WI38 (cell line): ENCODE data around the gene LTK.

ENCODE experiments used
- H3K4me3 ChIP-seq: 2 replicates; pipeline ENCODE4 v1.5.1; 2011; ENCODE audit warnings: low read depth, mild to moderate bottlenecking, control low read depth, low read length
- TF ChIP-seq, protein P1 (sequence below): IDR thresholded peaks from 2 replicates; pipeline ENCODE4 v1.5.1; 2012; ENCODE audit warnings: low read depth, mild to moderate bottlenecking, control low read depth, low read length

LTK gene

DNA sequence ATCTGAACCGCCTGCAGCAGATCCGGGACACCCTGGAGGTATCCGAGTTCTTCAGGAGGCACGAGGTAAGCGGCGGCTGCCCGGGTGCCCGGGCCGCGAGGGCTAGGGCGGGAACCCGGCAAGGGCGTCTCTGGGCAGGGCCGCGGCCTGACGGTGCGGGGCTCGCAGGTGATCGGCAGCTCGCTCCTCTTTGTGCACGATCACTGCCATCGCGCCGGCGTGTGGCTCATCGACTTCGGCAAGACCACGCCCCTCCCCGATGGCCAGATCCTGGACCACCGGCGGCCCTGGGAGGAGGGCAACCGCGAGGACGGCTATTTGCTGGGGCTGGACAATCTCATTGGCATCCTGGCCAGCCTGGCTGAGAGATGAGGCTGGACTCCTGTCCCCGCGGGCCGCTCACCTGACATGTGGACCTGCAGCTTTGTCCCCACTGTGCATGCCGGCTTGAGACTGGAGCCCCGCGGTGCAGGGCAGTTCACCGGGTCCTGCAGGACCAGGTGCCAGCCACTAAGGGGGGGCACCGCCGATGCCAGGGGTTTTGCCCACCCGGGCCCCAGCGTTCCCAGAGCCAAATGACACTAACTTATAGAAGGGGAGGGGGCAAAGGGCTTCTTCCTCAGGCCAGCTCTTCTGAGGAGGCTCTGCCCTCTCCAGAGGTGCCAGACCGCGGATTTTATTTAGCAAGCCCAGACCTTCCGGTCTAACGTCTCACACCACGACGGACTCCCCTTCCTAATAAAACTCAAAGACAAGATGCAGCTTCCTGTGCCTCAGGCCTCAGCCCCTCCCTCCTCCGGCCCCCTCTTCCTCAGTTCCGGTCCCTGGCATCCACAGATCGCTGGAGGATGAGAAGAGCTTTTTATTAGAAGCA, 10.6 kb downstream of the LTK start:
- H3K4me3 ChIP-seq: no peak overlapping the region
- TF ChIP-seq, protein P1, sequence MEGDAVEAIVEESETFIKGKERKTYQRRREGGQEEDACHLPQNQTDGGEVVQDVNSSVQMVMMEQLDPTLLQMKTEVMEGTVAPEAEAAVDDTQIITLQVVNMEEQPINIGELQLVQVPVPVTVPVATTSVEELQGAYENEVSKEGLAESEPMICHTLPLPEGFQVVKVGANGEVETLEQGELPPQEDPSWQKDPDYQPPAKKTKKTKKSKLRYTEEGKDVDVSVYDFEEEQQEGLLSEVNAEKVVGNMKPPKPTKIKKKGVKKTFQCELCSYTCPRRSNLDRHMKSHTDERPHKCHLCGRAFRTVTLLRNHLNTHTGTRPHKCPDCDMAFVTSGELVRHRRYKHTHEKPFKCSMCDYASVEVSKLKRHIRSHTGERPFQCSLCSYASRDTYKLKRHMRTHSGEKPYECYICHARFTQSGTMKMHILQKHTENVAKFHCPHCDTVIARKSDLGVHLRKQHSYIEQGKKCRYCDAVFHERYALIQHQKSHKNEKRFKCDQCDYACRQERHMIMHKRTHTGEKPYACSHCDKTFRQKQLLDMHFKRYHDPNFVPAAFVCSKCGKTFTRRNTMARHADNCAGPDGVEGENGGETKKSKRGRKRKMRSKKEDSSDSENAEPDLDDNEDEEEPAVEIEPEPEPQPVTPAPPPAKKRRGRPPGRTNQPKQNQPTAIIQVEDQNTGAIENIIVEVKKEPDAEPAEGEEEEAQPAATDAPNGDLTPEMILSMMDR: no peak

DNA sequence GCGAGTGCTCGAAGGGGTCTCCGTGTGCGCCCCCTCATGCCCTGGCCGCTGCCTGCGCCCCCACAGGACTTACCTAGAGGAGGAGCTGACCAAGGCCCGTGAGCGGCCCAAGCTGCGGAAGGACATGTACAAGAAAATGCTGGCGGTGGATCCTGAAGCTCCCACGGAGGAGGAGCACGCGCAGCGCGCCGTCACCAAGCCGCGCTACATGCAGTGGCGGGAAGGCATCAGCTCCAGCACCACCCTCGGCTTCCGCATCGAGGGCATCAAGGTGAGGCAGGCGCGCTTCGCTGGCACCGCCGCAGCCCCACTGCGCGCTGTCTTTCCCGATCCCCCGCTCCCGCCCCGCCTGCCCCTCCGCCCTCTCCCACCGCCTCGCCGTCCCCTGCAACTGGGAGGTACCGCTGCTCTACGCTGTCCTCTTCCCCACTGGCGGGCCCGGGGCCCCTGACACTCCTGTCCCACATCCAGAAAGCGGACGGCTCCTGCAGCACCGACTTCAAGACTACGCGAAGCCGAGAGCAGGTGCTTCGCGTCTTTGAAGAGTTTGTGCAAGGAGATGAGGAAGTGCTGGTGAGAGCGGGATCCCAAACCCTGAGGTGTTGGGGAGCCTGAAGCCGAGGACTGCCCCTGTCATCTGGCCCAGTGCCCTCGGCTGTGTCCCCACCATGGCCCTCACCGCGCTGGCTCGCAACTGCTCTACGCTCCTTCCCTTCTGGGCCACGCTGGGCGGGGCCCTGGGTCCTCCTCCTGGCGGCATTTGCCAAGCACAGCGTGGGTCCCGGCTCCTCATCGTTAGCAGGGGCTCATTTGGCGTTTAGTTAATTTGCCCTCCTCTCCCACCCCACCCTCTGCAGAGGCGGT, 11.5 kb downstream of the LTK start:
- H3K4me3 ChIP-seq: no peak overlapping the region
- TF ChIP-seq, protein P1: no peak

DNA sequence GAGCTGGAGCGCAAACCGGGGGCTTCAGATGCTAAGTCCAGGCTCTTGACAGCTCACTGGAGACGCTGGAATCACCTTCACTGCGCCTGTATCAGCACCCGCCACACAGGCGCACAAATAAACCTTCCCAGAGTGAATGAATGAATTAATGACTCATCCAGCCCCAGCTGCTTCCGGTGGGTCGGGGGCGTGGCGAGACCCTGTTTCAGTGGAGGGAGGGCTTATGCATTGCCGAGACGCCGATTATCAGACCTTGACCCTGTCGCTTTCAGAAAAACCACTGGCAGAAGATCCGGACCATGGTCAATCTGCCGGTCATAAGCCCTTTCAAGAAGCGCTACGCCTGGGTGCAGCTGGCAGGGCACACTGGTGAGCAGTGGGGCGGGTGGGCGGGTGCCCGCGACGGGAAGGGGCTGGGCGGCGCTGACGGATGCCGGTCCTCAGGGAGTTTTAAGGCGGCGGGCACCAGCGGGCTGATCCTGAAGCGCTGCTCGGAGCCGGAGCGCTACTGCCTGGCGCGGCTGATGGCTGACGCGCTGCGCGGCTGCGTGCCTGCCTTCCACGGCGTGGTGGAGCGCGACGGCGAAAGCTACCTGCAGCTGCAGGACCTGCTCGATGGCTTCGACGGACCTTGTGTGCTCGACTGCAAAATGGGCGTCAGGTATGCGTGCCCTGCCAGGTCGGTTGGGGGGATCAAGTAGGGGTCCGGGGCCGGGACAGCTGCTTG, 12.3 kb downstream of the LTK start:
- TF ChIP-seq, protein P1: no peak
- H3K4me3 ChIP-seq: no peak overlapping the region

DNA sequence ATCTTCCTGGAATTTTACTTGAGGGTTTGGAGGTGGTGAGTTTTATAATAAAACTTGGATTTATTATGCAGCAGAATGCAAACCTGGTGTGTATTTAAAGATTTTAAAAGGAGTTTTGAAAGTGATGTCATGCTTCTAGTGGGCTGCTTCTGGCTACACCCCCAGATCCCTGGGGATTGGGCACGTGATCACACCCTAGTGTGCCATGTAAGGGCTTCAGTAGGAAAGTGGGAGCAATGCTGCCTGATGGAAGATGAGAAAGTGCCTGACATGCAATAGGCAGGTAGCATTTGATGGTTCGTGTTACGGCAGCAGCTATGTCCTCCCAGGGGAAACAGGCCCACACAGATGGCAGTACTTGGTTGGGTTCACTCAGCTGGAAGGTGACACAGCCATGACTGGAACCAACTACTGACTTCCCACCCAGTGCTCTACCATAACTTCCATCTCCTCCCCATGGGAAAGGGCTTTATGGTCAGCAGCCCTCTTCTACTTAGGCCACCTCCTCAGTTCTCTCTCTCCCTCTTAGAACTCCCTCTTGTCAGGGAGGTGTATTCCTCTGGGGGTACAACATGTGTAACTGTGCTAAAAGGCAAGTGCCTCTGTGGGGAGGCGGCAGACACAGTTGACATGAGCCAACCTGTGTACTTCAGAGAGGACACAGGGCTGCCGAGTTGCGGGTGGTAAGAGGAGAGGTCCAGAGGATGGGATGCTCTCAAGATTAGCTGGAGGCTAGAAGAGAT, 14.3 kb downstream of the LTK start:
- TF ChIP-seq, protein P1: no peak
- H3K4me3 ChIP-seq: no peak overlapping the region

DNA sequence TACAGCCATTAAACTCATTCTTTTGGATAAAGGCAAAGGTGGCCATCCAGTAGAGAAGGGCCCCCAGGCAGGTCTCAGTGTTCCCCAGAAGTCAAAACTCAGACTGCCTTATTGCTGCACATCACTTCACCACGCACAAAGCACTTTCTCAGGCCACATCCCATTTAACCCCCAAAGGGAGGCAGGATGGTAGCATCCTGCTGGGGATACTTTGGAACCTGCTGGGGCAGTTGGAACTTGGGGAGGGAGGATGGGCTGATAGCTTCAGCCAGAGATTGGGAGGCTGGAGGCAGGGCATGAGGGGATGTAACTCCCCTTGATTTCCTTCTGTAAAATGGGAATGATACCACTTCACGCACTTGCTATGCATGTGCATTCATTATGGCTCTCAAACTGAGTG, 15.0 kb downstream of the LTK start:
- TF ChIP-seq, protein P1: no peak
- no peak overlapping the region for H3K4me3 ChIP-seq

DNA sequence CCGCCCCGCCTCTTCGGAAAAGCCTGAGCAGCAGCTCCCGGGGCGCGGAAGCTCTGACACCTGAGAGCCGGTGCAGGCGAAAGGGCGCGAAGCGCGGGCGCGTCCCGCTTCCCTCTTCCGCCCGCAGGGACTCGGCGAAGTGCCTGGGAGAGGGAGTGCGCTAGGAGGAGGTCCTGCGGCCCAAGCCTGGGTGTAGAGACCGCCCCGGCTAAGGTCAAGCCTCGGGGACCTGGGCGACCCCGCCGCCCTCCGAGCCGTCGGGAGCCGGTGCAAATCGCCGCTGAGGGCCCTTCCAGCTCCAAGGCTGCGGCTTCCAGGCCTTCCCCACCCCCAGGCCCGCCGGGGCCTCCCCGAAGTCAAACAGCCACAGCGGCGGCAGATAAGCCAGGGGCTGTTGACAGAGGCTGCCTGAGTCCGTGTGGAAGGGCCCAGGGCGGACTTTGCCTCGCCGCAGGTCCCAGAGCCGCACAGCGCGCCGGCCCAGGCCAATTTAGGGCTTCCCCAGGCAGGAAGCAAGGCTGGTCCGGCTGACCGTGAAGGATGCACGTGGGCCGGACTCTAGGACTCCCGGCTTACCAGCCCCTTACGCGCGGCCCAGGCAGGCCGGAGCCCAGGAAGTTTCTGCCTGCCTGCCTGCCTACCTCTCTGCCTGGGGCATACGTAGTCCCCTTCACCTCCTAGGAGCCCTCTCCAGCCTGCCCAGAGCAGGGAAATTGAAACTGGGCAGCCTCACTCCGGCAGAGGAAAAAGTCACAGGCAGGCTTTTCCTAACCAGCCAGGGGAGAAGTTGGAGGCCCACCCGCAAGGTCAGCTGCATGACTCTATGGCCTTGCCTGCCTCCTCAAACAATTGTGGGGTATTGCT, 17.7 kb downstream of the LTK start:
- H3K4me3 ChIP-seq: no peak overlapping the region
- TF ChIP-seq, protein P1: no peak
